ENCODE results near the gene AQP1.

GRCh38 chr7:30894009-30894408 lies 17.6 kb upstream of the AQP1 start:
- TF ChIP-seq, protein P1, sequence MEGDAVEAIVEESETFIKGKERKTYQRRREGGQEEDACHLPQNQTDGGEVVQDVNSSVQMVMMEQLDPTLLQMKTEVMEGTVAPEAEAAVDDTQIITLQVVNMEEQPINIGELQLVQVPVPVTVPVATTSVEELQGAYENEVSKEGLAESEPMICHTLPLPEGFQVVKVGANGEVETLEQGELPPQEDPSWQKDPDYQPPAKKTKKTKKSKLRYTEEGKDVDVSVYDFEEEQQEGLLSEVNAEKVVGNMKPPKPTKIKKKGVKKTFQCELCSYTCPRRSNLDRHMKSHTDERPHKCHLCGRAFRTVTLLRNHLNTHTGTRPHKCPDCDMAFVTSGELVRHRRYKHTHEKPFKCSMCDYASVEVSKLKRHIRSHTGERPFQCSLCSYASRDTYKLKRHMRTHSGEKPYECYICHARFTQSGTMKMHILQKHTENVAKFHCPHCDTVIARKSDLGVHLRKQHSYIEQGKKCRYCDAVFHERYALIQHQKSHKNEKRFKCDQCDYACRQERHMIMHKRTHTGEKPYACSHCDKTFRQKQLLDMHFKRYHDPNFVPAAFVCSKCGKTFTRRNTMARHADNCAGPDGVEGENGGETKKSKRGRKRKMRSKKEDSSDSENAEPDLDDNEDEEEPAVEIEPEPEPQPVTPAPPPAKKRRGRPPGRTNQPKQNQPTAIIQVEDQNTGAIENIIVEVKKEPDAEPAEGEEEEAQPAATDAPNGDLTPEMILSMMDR (IDR thresholded peaks at IDR 0.05; ENCODE audit: low read depth, low read length, missing input control): no peak
- TF ChIP-seq FOXA1 (IDR thresholded peaks at IDR 0.05) (no peak), MAX (IDR thresholded peaks at IDR 0.05) (no peak)
